GM21717 (cell line): ENCODE results near the gene PRKCH.

Experiments used
- ATAC-seq: cut with Tn5 transposase; IDR thresholded peaks from one replicate; pipeline ENCODE4 v1.9.1; 2021; ENCODE audit warnings: mild to moderate bottlenecking, moderate library complexity; ENCODE audit not compliant: unreplicated experiment

Gene PRKCH

DNA sequence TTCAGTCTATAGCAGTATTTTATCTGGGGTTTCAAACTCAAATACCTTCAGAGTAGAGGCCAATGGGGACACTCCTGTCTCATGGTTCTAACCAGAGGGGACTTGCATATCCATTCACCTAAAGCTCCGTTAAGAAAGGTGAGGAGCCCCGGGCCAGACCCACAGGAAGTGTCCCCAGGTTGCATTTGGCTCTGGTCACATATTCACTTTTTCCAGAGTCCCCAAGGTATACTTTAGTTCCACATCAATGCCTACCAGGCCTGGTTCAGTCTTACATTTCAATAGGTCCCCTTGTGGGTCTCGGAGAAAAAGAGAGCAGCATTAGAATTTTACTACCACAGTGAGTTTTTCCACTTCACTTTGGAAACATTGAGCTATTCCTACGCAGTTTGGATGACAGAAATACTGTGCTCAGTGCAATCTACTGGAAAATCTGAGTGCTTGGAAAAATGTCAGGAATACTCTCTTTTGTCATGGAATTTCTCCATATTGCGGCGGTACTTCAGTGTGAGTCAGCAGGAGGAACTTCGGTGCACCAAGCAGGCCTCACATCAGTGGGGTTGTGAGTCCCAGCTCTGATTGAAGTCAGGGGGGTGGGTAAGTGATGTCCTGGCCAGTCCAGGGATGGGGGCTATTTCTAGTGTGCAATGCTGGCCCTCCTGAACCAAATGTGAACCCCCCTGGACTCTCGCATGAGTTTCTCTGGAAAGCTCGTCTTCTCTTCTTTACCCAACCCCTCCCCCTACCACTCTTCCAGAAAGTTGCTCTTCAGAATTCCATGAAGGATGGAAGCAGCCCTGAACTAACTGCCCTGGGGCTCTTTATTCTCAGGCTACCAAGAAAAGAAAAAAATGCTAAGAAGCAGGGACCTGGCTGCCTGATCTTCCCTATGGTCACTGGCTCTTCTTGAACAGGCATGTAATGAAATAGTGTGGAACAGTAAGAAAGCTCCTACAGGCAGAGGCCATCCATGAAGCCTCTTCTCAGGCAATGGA is 184.7 kb downstream of the PRKCH start:
- ATAC-seq: no peak

DNA sequence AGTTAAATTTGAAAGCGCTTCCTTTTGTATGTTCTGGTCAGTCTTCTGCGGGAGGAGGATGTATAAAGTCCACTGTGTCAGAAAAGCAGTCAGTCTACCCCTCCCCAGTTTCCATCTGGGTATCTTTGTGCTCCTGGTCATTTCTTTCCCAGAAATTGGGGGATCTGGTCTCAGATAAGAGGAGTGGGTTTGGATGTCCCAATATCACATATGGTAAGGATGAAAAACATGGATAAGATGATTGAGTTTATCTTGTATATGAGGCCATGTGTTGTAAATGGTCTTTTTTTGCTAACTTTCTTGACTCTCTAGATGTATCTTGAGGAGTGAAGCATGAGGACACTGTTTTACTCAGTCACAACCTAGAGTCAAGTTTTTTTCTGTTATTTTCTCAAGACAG is 187.1 kb downstream of the PRKCH start:
- ATAC-seq: no peak

DNA sequence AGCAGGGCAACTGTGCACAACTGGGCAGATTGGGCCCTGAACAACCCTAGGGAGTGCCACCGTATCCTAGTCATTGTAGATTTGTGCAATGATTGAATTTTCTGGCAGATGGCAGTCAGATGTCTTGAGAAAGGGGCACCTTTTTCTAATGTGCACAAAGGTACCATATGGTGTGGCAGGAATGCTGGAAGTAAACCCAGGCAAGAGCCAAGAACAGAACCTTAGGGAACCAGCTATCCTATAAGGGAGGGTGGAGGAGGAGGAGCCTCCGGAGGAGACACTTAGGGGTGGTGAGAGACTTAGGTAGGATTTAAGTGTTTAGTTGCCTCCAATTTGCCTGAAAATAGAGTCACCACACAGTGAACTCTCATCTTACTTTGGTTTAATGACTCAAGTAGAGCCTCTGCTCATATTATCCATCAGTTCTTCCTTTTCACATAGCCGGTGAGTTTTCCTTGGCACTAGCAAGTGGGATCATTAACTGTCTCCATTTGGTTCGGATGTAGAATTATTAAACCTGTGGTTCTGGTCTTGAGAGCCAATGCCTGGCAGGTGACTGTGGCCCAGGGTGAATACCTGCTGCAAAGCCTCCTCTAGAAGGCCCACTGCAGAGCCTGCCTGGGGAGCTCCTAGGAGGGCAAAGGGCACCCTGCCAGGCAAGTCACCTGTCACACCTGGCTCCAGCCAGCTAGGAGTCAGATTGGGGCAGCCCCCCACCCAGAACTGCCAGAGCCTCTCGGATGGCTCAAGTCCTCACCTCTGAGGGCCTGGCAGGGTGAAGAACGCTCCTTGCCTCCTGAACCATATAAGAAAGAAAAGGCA is 189.6 kb downstream of the PRKCH start:
- no peak for ATAC-seq

DNA sequence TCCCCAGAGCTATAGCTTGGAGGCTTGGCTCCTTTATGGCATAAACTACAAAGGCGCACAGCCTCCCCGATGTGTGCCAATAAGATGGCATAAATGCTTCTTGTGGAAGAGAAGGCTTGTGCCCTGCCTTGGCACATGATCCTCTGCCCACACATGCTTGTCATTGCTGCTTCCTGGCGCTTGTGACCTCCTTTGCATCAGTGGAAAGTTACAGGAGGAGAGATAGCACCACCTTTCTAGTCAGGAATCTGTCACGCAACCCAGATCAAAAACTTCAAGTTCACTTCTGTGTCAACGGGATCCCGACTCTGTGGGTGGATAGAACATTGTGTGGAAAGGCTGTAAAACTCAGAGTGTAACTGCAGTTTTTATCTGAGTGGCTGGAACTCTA is 190.2 kb downstream of the PRKCH start:
- ATAC-seq: no peak

DNA sequence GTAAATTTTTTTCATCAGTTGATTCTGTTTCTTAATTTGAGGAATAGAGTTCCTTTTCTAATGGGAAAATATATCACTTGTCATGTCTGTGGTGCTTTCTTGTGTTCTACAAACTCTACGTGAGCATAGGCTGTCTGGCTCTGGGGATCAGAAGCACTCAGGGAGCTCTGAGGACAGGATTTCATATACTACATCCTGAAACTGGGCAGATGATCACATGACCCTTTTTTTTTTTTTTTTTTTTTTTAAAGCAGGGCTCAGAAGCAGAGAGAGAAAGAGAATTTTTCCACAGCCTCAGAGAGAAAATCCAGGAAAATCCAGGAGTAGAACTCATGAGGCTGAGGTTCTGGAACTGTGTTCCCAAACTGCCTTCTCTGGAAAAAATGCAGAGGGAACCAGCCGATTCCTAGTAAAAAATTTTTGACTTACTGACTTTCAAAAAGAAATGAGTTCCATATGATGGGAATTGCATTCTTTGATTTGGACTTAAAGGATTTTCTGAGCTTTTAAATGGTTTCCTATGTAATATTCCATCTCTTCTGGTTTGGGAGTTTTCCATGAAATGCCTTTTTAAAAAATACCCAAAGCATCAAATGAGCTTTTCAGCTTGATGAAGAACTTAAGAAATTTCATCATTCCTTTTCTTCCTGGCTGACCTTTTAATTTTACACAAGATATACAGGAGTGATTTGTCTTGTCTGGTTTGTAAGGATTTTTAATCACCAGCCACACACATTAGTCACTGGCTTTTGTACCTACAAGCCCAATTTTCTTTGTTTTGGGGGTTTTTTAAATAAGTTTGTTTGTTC is 190.9 kb downstream of the PRKCH start:
- ATAC-seq: no peak

DNA sequence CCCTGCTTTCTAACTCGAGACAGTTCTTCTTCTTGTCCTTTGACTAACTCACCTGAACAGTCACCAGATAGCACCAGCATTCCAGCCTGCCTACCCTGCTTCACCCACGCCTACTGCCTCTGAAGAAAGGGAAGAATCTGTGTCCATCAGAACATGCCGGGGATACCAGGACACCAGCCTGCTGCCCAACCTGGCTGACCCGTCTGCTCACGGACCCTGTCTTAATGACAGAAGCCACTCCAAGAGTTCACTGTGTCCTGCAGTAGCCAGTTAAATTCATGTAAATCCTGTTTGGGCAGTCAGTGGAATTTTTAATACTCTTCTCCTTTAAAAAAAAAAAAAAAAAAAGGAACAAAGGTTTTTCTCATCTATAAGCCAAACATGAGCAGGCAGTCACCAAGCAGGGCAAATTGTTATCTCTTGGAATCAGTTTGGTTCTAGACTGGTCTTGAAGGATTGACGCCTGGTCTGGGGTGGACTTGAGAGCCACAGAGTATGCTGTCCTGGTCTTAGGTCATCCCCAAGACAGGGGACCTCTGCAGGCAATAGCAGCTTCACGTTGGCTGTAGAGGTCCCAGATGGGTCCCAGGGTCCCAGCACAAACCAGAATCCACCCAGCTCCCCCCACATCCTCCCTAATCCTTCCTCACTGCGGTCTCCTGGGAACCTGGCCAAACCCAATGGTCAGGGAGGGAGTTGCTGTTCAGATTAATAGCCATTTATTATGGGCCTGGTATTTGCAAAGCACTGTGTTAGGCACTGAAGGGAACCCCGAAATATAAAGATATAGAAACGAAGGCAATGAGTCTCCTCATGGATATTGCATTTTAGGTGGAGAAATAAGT is 192.8 kb downstream of the PRKCH start:
- ATAC-seq: no peak

DNA sequence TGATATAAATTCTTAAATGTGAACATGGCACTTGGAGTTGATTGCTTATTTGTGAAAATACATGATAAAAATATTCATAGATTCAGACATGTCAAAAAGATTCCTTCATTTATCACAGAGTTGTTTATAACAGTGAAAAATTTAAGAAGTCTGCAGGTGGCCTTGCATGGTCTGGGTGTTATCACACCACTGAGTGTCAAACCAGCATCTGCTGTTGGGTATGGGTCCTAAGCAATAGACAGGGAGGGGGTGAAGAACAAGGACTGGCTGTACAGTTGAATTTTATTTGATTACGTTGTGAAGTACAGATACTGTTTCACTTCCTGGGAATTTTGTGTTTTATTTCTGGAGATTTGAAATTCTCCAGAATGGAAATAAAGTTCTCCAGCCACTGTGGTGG is 193.5 kb downstream of the PRKCH start:
- ATAC-seq: no peak

DNA sequence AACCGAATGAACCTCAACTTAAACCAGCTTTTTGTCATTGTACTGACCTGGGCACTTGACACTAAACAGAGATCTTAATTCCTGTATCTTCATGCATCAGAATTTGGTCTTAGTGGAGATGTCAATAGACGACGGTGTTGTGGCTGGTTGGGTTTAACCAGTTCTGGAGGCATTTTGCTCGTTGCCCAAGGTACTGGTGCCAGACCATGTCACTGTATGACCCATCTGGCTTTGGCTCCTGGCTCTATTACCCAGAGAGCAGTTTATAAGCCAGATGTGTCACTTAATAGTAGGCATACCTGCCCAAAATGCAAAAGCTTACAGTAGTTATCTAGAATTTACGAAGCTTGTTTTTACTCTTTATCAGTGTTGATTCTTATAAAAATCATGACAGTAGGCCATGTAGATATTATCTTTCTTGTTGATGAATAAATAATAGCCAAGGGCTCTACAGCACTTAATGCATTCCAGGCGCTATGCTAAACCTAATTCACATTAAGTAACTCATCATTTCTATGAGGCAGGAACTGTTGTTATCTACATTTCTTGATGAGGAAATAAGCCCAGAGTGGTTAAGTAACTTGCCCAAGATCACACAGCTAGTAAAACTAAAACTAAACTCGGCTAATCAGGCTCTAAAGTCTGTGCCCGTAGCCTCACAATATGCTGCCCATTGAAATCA is 194.2 kb downstream of the PRKCH start:
- ATAC-seq: no peak

DNA sequence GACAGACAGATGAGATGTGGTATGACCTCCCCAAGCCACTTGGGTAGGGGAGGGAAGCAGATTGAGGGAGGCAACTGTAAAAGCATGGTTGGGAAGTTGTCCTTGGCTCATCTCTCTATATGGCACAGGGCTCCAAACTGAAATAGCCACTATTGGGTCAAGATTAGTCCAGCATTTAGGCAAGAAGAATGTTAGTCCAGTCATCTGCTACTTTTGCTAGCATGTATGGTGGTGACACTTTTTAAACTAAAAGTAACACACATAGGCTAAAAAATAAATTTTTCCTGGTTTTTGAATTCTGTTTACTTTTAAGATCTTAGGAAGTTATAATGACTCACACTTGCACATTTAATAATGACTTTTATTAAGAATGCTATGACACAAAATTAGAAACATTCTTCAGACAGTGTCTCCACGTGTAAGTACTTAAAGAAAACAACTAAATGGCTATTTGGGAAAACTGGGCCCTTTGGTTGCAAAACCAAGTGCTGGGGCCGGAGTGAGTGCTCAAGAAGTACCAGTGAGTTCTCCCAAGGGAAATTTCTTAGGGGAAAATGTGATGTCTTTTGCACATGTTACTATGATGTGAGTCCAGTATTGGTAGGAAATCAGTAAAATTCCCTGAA is 194.9 kb downstream of the PRKCH start:
- no peak for ATAC-seq

DNA sequence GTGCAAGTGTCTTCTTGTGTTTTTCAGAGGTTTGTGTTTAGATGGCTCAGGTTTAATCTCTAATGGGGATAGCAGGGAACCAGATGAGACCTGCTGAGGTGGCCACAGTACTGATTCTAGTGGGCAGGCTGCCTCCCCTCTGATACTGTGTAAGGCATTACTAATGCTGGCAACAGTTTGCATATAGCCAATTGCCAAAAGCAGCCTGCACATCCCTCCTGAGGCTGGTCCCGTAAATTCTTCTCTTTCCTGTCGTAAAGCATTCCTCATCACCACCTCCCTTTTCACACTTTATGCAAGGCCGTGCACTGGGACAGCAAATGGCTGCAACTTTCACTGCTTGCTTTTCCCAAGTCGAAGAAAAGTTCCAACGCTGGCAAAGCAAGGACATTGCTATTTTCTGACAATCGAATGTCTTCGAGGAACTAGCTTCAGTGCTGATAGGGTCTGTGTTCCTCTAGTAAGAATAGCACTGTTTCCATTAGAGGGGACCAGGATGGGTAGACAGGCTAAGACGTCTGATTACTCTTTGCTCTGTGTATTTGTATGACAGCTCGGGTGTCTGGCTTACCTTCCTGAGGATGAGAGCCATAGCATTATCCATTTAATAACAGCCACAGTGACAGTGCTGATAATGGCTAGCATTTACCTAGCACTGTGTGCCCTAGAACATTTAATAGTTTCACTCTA is 195.7 kb downstream of the PRKCH start:
- ATAC-seq: no peak

DNA sequence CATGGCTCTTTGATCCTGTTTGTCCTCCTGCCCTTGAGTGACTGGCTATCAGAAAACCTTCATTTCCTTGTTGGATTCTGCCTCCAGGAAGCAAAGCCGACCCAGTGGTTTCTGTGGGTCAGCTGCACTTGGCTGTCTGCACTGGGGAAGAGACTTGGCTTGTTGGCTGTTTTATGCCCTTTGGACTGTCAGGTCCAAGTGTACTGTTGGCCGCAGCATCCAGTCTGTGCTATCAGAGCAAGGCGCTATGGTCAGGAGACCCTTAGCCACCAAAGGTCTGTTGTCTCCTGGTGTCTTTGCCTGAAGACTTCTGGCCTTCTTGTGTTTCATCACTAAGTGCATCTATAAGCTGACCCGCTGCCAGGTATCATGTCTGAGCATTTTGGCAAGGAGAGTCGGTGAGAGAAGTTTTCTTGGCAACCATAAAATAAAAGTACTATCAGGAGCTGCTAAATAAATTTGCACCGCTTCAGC is 196.6 kb downstream of the PRKCH start:
- no peak for ATAC-seq

DNA sequence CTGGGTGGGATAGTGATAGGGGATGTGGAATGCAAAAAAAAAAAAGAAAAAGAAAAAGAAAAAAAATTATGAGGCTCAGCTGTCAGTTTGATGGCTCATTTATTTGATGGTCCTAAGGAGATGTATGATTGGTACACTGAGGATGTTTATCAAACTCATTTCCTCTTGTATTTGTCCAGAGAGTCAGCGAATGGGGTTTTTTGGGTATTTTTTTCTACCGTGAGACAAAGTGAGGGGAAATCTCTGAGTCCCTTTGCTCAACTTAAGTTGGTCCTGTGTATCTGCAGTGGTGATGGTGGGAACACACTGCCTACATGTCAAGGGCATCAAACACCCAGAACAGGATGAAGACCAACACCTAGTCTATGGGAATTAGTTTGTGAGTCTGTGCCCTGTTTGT is 197.0 kb downstream of the PRKCH start:
- ATAC-seq: no peak

DNA sequence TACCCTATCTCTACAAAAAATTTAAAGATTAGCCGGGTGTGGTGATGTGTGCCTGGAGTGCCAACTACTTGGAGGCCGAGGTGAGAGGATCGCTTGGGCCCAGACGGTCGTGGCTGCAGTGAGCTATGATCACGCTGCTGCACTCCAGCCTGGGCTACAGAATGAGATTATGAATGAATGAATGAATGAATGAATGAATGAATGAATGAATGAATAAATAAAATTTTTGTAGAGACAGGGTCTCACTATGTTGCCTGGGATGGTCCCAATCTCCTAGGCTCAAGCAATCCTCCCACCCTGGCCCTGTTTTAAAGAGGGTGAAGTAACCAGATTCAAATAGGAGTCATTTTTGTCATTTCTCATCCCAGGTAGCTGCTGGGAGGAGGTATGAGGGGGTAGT is 197.7 kb downstream of the PRKCH start:
- ATAC-seq: no peak

DNA sequence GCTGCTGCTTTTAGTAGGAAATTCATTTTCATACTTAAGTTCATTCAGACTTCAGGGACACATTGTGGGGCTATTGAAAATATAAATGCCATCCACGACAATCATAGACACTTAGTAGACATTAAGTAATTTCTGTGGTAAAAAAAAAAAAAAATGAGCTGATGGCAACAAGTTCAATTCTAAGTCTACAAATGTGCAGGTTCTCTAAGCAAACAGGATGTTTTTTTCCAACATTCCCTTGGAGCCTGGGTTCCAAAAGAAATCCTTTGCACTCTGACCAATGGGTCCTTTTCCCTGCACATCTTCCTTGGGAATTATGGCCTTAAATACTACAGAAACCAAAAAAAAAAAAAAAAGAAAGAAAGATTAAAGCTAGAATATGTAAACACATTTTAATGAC is 198.4 kb downstream of the PRKCH start:
- no peak for ATAC-seq

DNA sequence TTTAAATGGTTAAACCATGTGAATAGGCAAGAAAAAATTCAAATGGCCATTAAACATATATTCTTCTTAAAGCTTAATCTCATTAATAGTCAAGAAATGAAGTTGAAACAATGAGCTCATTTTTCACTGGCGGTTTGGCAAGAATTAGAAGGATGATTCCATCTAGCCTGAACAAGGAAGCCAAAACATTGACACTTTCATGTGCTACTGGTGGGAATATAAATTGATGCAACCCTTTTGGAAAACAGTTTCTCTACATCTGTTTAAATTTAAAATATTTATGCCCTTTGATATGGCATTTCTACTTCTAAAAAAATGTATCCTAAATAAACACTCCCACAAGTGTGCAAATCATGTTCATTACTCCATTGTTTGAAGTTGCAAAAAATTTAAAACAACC is 199.2 kb downstream of the PRKCH start:
- ATAC-seq: no peak

DNA sequence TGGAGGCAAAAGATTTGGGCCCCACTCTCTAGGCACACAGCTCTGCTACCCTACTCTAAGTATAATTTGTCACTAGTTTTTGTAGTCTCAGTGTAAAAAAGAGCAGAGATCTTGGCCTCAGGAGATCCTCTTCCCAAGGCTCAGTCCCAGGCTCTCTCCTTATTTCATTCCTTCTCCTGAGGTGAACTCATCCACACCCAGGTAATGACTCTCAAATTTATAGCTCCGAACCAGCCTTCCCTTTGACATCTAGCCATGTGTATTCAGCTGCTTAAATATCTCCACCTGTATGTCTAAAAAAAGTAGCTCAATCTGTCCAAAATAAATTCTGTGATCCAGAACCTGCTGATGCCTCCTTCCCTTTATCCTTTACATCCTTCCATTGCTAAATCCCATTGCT is 200.4 kb downstream of the PRKCH start:
- ATAC-seq: no peak

DNA sequence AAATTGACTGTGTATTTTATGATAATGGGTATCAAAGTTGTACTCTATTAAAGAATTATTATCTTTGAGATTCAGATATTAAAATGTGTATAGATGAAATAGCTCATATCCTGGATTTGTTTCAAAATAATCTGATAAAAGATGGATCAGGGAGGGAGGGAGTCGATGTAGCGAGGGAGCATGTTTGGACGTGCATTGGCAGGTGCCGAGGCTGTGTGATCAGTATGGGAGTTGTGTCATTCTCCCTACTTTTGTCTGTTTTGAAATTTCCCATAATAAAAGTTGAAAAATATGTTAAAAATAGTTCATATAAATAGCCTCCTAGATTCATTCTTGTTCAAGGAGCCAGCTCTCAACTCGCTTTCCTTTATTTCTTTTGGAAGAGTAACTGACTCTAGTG is 202.4 kb downstream of the PRKCH start:
- ATAC-seq: no peak

DNA sequence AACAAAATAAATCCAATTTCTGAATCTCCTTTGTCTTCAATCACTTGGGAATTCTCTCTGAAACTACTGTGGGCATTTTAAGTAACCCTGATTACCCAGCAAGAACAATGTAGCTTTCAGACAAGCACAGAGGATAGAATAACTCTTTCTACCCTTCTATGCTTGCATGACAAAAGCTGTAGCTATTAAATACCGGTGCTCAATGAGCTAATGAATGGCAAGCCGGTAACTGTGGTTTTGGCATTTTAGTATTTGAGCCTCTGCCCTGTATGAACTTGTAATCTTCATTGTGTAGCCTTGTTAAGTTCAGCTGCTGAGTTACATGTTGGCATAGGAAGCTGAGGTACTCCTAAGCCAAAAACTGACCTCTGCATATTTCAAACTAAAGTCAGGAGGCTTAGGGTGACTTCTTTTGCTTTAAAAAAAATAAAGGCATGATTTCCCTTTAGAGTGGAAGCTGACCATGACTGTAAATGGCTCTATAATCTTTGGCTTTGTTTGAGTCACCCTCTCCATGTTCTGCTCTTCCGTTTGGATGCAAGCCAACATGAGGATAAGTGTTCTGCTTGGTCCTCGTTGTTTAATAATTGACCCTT is 202.9 kb downstream of the PRKCH start:
- ATAC-seq: no peak
